Prostate gland (tissue), 2 donors: ENCODE results near the gene ST6GALNAC3. TPM values are rescaled to one million over a fixed set of nuclear protein-coding genes. Genes with fewer than 3 reads are reported as not detected.

Experiments used
- DNase-seq: peaks from one replicate; pipeline ENCODE4 v3.0.0-alpha.2; 2019; ENCODE audit warnings: low spot score
- H3K27ac ChIP-seq, 2 donors: fragments of 200-600 bp; sonication (generic); 2 replicates each; pipeline ENCODE4 v1.5.1; 2017 to 2019
- H3K27me3 ChIP-seq: fragments of 200-600 bp; sonication (generic); replicated peaks from 2 replicates; pipeline ENCODE4 v1.5.1; 2019; ENCODE audit not compliant: insufficient read depth
- H3K36me3 ChIP-seq, 2 donors: fragments of 200-600 bp; sonication (generic); 1 replicate in 1 of 2; 2 replicates in 1 of 2; pipeline versions ENCODE4 v1.5.1 to v1.8.1; 2017 to 2019
- H3K4me1 ChIP-seq: fragments of 200-600 bp; sonication (generic); replicated peaks from 2 replicates; pipeline ENCODE4 v1.5.1; 2019
- H3K4me3 ChIP-seq, 2 donors: fragments of 200-600 bp; sonication (generic); 2 replicates each; pipeline ENCODE4 v1.5.1; 2017 to 2019
- H3K9me3 ChIP-seq: fragments of 200-600 bp; sonication (generic); 2 replicates; pipeline ENCODE4 v1.5.1; 2017
- CTCF ChIP-seq, 4 experiments: fragments of 200-600 bp in 2 of 4; fragments of 450-650 bp in 2 of 4; sonication (generic) in 2 of 4; IDR thresholded peaks; 1 replicate in 3 of 4; 2 replicates in 1 of 4; pipeline ENCODE4 v1.5.1; 2016 to 2019; ENCODE audit warnings: antibody characterized with exemption in 4 of 4, mild to moderate bottlenecking in 2 of 4, moderate library complexity in 2 of 4
- POLR2A ChIP-seq: fragments of 450-650 bp; IDR thresholded peaks from one replicate; pipeline ENCODE4 v1.6.1; 2016; ENCODE audit warnings: antibody characterized with exemption, mild to moderate bottlenecking
- POLR2AphosphoS5 ChIP-seq: sonication (generic); formaldehyde crosslinking; IDR thresholded peaks from one replicate; pipeline ENCODE4 v1.6.1; 2017; ENCODE audit warnings: antibody characterized with exemption
- WGBS: methylation state at CpG from one replicate; pipeline ENCODE4 v1.1.5; 2018; 5-methylcytosine and 5-hydroxymethylcytosine counted together
- intact Hi-C: fragments of 100-400 bp; cut with DNase I; formaldehyde crosslinking; loops from one replicate; pipeline ENCODE4 v1.14.2; 2022
- total RNA-seq, 2 donors: library from RNA; depleted of rRNA; stranded (reverse); fragments of >200 nt; gene quantifications; one replicate each; pipeline ENCODE4 v1.1.0, GENCODE V29; 2016

The ST6GALNAC3 gene
- total RNA-seq, 2 donors from 2014 or later, result 0.41 to 0.80 TPM

- no peaks in the 10 kb centered on the region for H3K27me3 ChIP-seq
- H3K9me3 ChIP-seq, result no peaks in the 10 kb centered on the region
- DNase-seq, result no peak
- no peak overlapping the region for H3K27ac ChIP-seq
- H3K36me3 ChIP-seq, result no peaks in the 10 kb centered on the region
- intact Hi-C loops, result no loop called here
- WGBS, result 90% methylated on average over 4 of the region's 4 CpGs
- no peak overlapping the region for H3K4me3 ChIP-seq
- H3K4me1 ChIP-seq, result peaks cover 5% of the 10 kb centered on the region
- TF ChIP-seq POLR2A, result no peak
Measured at GRCh38 chr1:76084029-76084627, 9.6 kb downstream of the ST6GALNAC3 start.

- no peak overlapping the region for H3K4me3 ChIP-seq
- DNase-seq, result no peak
- TF ChIP-seq POLR2AphosphoS5 (no peak), CTCF (IDR thresholded peaks at IDR 0.05) (no peak), POLR2A (no peak)
- H3K36me3 ChIP-seq, result no peaks in the 10 kb centered on the region
- no peak overlapping the region for H3K27ac ChIP-seq
- H3K4me1 ChIP-seq, result peaks cover 5% of the 10 kb centered on the region
- H3K27me3 ChIP-seq, result no peaks in the 10 kb centered on the region
- intact Hi-C loops, result no loop called here
- whole genome bisulfite sequencing, result 79% methylated on average over 3 of the region's 3 CpGs
- H3K9me3 ChIP-seq, result no peaks in the 10 kb centered on the region
Measured at GRCh38 chr1:76084685-76085084, 10.1 kb downstream of the ST6GALNAC3 start.

- Histone ChIP-seq H3K4me3 (no peak overlapping the region), H3K9me3 (no peaks in the 10 kb centered on the region), H3K36me3 (no peaks in the 10 kb centered on the region), H3K27me3 (no peaks in the 10 kb centered on the region), H3K27ac (no peak overlapping the region), H3K4me1 (no peaks in the 10 kb centered on the region)
- no peak for TF ChIP-seq POLR2A
- TF ChIP-seq POLR2AphosphoS5, result no peak
- TF ChIP-seq CTCF (IDR thresholded peaks at IDR 0.05), result no peak
- no peak for DNase-seq
- WGBS, result 26% methylated on average over 3 of the region's 3 CpGs
- intact Hi-C loops, result no loop called here
Measured at GRCh38 chr1:76086109-76086508, 11.6 kb downstream of the ST6GALNAC3 start.

- WGBS, result 86% methylated on average over 2 of the region's 2 CpGs
- no peak for DNase-seq
- Histone ChIP-seq H3K27me3 (no peaks in the 10 kb centered on the region), H3K27ac (no peak overlapping the region), H3K36me3 (no peaks in the 10 kb centered on the region), H3K9me3 (no peaks in the 10 kb centered on the region), H3K4me1 (no peaks in the 10 kb centered on the region), H3K4me3 (no peak overlapping the region)
- intact Hi-C loops, result no loop called here
- no peak for TF ChIP-seq POLR2A
Measured at GRCh38 chr1:76086597-76086996, 12.1 kb downstream of the ST6GALNAC3 start.

GRCh38 chr1:76090283-76091203 is 16.0 kb downstream of the ST6GALNAC3 start:
- no peak overlapping the region for H3K4me3 ChIP-seq
- TF ChIP-seq POLR2A (no peak), CTCF (IDR thresholded peaks at IDR 0.05) (no peak)
- WGBS, result 82% methylated on average over 7 of the region's 7 CpGs
- no peaks in the 10 kb centered on the region for H3K9me3 ChIP-seq
- DNase-seq, result no peak
- no peak overlapping the region for H3K27ac ChIP-seq
- intact Hi-C loops, result no loop called here
- H3K36me3 ChIP-seq, result no peaks in the 10 kb centered on the region
- no peaks in the 10 kb centered on the region for H3K27me3 ChIP-seq
- H3K4me1 ChIP-seq, result no peaks in the 10 kb centered on the region

GRCh38 chr1:76092812-76093211 is 18.3 kb downstream of the ST6GALNAC3 start:
- TF ChIP-seq CTCF (IDR thresholded peaks at IDR 0.05), result no peak
- no peak for TF ChIP-seq POLR2A
- no peak for TF ChIP-seq POLR2AphosphoS5
- Histone ChIP-seq H3K4me3 (no peak overlapping the region), H3K27ac (no peak overlapping the region), H3K4me1 (no peaks in the 10 kb centered on the region), H3K9me3 (no peaks in the 10 kb centered on the region), H3K36me3 (no peaks in the 10 kb centered on the region), H3K27me3 (no peaks in the 10 kb centered on the region)
- intact Hi-C loops, result no loop called here
- DNase-seq, result no peak
- 78% methylated on average over 3 of the region's 3 CpGs for WGBS
